Hepatocyte (in vitro differentiated cells): Measurements from ENCODE around the gene HTT.

Source experiments
- EZH2phosphoT487 ChIP-seq: fragments of 200-600 bp; sonication (generic); IDR thresholded peaks from one replicate; pipeline ENCODE4 v1.6.1; 2018; ENCODE audit warnings: antibody characterized with exemption, mild to moderate bottlenecking, low read depth, moderate library complexity; ENCODE audit not compliant: unreplicated experiment, severe bottlenecking
- TF ChIP-seq, protein P1 (sequence below): fragments of 200-600 bp; sonication (generic); IDR thresholded peaks from 2 replicates; pipeline ENCODE4 v1.5.1; 2016; ENCODE audit warnings: antibody characterized with exemption, mild to moderate bottlenecking; ENCODE audit not compliant: poor library complexity

DNA sequence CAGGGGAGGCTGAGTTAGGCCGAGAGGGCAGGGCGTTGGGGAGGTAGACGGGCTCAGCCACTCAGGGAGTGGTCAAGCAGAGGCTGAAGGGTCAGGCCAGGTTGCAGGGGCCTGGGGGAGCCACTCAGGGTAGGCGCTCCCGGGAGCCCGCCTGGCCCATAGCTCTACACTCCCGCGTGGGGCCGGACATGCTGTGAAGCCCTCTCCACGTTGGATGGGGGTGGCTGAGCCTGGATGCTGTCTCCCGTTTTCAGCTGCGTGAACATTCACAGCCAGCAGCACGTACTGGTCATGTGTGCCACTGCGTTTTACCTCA is 160.5 kb downstream of the HTT start:
- TF ChIP-seq, protein P1, sequence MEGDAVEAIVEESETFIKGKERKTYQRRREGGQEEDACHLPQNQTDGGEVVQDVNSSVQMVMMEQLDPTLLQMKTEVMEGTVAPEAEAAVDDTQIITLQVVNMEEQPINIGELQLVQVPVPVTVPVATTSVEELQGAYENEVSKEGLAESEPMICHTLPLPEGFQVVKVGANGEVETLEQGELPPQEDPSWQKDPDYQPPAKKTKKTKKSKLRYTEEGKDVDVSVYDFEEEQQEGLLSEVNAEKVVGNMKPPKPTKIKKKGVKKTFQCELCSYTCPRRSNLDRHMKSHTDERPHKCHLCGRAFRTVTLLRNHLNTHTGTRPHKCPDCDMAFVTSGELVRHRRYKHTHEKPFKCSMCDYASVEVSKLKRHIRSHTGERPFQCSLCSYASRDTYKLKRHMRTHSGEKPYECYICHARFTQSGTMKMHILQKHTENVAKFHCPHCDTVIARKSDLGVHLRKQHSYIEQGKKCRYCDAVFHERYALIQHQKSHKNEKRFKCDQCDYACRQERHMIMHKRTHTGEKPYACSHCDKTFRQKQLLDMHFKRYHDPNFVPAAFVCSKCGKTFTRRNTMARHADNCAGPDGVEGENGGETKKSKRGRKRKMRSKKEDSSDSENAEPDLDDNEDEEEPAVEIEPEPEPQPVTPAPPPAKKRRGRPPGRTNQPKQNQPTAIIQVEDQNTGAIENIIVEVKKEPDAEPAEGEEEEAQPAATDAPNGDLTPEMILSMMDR: no peak
- no peak for TF ChIP-seq EZH2phosphoT487
